Endothelial cell of hepatic sinusoid (primary cell): ENCODE results near the gene CHIC1.

Experiments
- in situ Hi-C: cut with HindIII; loops from 2 replicates; pipeline ENCODE4 v1.10.0; 2017; ENCODE audit warnings: low sequenced_read_pairs

Gene CHIC1

DNA sequence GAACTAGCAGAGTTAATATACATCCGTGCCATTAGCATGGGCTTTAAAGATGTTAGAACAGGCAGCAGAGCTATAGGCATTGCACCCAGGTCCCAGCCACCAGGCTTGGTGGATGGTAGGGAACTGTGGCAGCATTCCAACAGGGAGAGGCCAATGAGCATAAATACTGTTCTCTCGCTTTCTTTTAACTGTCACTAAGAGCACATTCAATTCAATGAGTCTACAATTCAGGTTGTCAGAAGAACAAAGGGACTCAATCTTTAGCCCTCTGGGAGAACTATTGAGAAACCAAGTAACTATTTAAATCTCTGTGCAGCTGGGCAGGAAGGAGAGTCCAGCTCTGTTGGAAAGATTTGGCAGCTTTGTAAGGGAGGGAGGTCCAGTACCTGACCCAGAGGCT, 165.6 kb downstream of the CHIC1 start:
- in situ Hi-C loops: no loop called here
